Hepatocyte (in vitro differentiated cells): ENCODE measurements around the gene FMN1. TPM values are rescaled to one million over a fixed set of nuclear protein-coding genes. Genes with fewer than 3 reads are reported as not detected.

Experiments
- DNase-seq: peaks from one replicate; pipeline ENCODE4 v3.0.0-alpha.2; 2016; ENCODE audit warnings: low spot score
- H2AFZ ChIP-seq: fragments of 200-600 bp; sonication (generic); 2 replicates; pipeline ENCODE4 v1.6.0; 2016; ENCODE audit warnings: antibody characterized with exemption, mild to moderate bottlenecking
- H3K27ac ChIP-seq: fragments of 200-600 bp; sonication (generic); 2 replicates; pipeline ENCODE4 v1.5.1; 2016; ENCODE audit warnings: mild to moderate bottlenecking
- H3K27me3 ChIP-seq: fragments of 200-600 bp; sonication (generic); 2 replicates; pipeline ENCODE4 v1.6.1; 2016
- H3K36me3 ChIP-seq: fragments of 200-600 bp; sonication (generic); replicated peaks from 2 replicates; pipeline ENCODE4 v1.5.1; 2016; ENCODE audit warnings: low read depth; ENCODE audit not compliant: insufficient read depth
- H3K4me1 ChIP-seq: fragments of 200-600 bp; sonication (generic); 2 replicates; pipeline ENCODE4 v1.5.1; 2016; ENCODE audit warnings: mild to moderate bottlenecking, moderate library complexity; ENCODE audit not compliant: insufficient read depth
- H3K4me2 ChIP-seq: fragments of 200-600 bp; sonication (generic); 2 replicates; pipeline ENCODE4 v1.6.0; 2016
- H3K4me3 ChIP-seq: fragments of 200-600 bp; sonication (generic); 2 replicates; pipeline ENCODE4 v1.5.1; 2016; ENCODE audit warnings: mild to moderate bottlenecking
- H3K79me2 ChIP-seq: fragments of 200-600 bp; sonication (generic); 2 replicates; pipeline ENCODE4 v1.6.0; 2017; ENCODE audit warnings: mild to moderate bottlenecking
- H3K9me2 ChIP-seq: fragments of 200-600 bp; sonication (generic); replicated peaks from 2 replicates; pipeline ENCODE4 v1.6.0; 2017; ENCODE audit warnings: mild to moderate bottlenecking; ENCODE audit not compliant: insufficient read depth
- H3K9me3 ChIP-seq: fragments of 200-600 bp; sonication (generic); 2 replicates; pipeline ENCODE4 v1.5.1; 2016; ENCODE audit warnings: low read depth, mild to moderate bottlenecking
- H4K20me1 ChIP-seq: fragments of 200-600 bp; sonication (generic); 2 replicates; pipeline ENCODE4 v1.6.0; 2016; ENCODE audit warnings: mild to moderate bottlenecking; ENCODE audit not compliant: insufficient read depth, poor library complexity, severe bottlenecking
- EZH2 ChIP-seq: fragments of 200-600 bp; sonication (generic); IDR thresholded peaks from 2 replicates; pipeline ENCODE4 v1.6.1; 2016; ENCODE audit warnings: antibody characterized with exemption, mild to moderate bottlenecking, borderline replicate concordance
- EZH2phosphoT487 ChIP-seq: fragments of 200-600 bp; sonication (generic); IDR thresholded peaks from one replicate; pipeline ENCODE4 v1.6.1; 2018; ENCODE audit warnings: antibody characterized with exemption, mild to moderate bottlenecking, low read depth, moderate library complexity; ENCODE audit not compliant: unreplicated experiment, severe bottlenecking
- WGBS: methylation state at CpG from one replicate; pipeline ENCODE4 v1.1.6; 2016; ENCODE audit warnings: low lambda C conversion rate; ENCODE audit errors: missing lambda C conversion rate; 5-methylcytosine and 5-hydroxymethylcytosine counted together
- polyA plus RNA-seq: library from polyadenylated mRNA; unstranded; fragments of >200 nt; fragmentation: Nextera tagmentation; extraction: Ambion mirVana; gene quantifications from 2 replicates; pipeline ENCODE4 v1.2.1, GENCODE V29; 2016
- total RNA-seq: library from RNA; depleted of rRNA; stranded (reverse); fragments of >200 nt; gene quantifications from 2 replicates; pipeline ENCODE4 v1.2.3, GENCODE V29; 2014
- TF ChIP-seq, protein P1 (sequence below): fragments of 200-600 bp; sonication (generic); IDR thresholded peaks from 2 replicates; pipeline ENCODE4 v1.5.1; 2016; ENCODE audit warnings: antibody characterized with exemption, mild to moderate bottlenecking; ENCODE audit not compliant: poor library complexity

FMN1 gene
- total and polyA plus RNA-seq, 2 experiments from 2014 or later = 0.07 to 0.70 TPM

DNA sequence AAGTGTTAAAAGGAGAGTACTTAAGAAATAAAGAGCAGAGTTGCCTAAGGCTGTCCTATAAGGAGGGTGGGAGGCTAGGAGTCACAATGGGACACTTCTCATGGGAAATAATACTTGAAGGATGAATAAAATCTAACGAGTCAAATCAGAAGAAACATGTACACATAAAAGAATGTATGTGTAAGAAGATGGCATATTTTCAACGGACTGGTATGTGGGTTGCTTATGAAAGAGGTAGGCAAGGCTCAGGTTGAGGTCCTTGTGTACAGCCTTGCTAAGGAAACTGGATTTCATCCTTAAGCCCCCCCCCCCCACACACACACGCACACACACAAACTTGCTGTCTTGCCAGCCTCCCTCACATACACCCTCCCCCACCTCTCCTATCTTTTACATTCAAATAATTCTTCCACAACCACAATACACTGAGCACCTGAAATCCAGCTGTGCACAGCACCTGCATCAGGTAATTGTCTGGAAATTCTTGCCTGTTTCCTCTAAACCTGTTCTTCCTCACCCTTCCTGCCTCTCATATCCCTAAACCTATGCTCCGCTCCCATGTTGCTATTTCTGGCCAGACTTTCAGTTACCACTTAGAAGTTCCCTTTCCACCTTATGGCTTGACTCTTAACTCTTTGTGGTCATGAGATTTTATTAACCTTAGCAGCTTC is 79.2 kb downstream of the FMN1 start:
- H3K36me3 ChIP-seq = no peaks in the 10 kb centered on the region
- H3K9me2 ChIP-seq = no peaks in the 10 kb centered on the region
- no peak for DNase-seq
- no peaks in the 10 kb centered on the region for H3K4me1 ChIP-seq
- no peaks in the 10 kb centered on the region for H3K9me3 ChIP-seq
- TF ChIP-seq, protein P1, sequence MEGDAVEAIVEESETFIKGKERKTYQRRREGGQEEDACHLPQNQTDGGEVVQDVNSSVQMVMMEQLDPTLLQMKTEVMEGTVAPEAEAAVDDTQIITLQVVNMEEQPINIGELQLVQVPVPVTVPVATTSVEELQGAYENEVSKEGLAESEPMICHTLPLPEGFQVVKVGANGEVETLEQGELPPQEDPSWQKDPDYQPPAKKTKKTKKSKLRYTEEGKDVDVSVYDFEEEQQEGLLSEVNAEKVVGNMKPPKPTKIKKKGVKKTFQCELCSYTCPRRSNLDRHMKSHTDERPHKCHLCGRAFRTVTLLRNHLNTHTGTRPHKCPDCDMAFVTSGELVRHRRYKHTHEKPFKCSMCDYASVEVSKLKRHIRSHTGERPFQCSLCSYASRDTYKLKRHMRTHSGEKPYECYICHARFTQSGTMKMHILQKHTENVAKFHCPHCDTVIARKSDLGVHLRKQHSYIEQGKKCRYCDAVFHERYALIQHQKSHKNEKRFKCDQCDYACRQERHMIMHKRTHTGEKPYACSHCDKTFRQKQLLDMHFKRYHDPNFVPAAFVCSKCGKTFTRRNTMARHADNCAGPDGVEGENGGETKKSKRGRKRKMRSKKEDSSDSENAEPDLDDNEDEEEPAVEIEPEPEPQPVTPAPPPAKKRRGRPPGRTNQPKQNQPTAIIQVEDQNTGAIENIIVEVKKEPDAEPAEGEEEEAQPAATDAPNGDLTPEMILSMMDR = no peak
- TF ChIP-seq EZH2 = no peak
- no peak for TF ChIP-seq EZH2phosphoT487
- H3K79me2 ChIP-seq = no peaks in the 10 kb centered on the region
- no peak overlapping the region for H3K4me3 ChIP-seq
- H3K27ac ChIP-seq = no peak overlapping the region
- no peaks in the 10 kb centered on the region for H4K20me1 ChIP-seq
- peaks cover 30% of the 10 kb centered on the region for H3K27me3 ChIP-seq
- H2AFZ ChIP-seq = no peak overlapping the region
- 88% methylated on average over 4 of the region's 4 CpGs for whole genome bisulfite sequencing
- H3K4me2 ChIP-seq = no peak overlapping the region

DNA sequence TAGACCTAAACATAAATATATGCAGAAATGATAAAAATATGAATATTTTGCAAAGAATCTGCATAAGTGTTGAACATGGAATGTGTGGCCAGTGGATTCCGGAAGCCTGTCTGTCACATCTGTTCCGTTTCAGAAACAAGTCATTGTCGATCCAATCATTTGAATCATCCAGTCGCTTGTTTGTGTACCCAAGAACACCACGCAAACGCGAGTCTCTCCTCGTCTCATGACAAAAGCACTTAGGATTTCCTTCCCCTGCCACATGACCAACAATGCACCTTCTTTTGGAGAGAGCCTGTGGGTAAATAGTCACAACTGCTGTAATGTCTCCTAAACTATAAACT is 80.2 kb downstream of the FMN1 start:
- no peaks in the 10 kb centered on the region for H3K4me1 ChIP-seq
- H2AFZ ChIP-seq = no peak overlapping the region
- H3K4me2 ChIP-seq = no peak overlapping the region
- no peak for DNase-seq
- TF ChIP-seq, protein P1 = no peak
- no peak for TF ChIP-seq EZH2phosphoT487
- no peak for TF ChIP-seq EZH2
- no peaks in the 10 kb centered on the region for H3K9me3 ChIP-seq
- WGBS = 88% methylated on average over 8 of the region's 8 CpGs
- H3K4me3 ChIP-seq = no peak overlapping the region
- H3K27ac ChIP-seq = no peak overlapping the region
- no peaks in the 10 kb centered on the region for H3K9me2 ChIP-seq
- H3K79me2 ChIP-seq = no peaks in the 10 kb centered on the region
- H4K20me1 ChIP-seq = no peaks in the 10 kb centered on the region
- H3K27me3 ChIP-seq = peaks cover 20% of the 10 kb centered on the region
- H3K36me3 ChIP-seq = no peaks in the 10 kb centered on the region

DNA sequence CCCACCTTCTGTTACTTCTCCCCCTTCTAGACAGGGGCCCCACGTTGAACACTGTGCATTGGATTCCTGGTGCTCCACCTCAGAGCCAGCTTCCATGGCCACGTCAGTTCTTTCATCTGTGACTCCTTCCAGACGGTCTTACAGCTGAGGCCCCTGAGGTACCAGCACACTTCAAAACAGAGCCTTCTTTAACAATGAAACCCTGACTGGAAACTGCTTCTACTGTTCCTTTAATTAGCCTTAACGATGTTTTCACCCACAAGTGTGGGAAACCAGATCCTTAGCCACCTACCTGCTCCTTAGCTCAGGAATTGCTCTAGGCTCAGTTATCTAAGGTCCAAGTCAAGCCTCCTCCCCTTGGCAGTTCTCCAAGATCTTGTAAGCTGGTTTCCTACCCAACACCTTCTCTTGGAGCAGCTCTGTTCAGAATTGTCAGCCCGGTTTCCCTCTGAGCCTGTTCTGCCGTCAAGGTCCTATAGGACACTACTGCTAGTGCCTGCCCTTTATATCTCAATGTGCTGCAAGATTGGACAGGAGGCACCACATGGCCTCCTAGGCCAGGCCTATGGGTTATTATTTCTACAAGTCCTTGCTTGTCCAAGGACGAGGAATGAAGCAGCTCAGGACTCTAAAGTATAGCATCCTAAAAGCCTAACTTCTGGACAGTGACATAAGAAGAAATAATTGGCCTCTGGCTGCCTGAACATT is 80.7 kb downstream of the FMN1 start:
- no peak for TF ChIP-seq EZH2
- TF ChIP-seq, protein P1 = no peak
- no peak for TF ChIP-seq EZH2phosphoT487
- WGBS = 78% methylated on average over 7 of the region's 7 CpGs
- DNase-seq = no peak
- peaks cover 16% of the 10 kb centered on the region for H3K27me3 ChIP-seq
- H3K36me3 ChIP-seq = no peaks in the 10 kb centered on the region
- H3K4me3 ChIP-seq = no peak overlapping the region
- H3K79me2 ChIP-seq = no peaks in the 10 kb centered on the region
- H3K4me1 ChIP-seq = no peaks in the 10 kb centered on the region
- H3K9me2 ChIP-seq = no peaks in the 10 kb centered on the region
- H4K20me1 ChIP-seq = no peaks in the 10 kb centered on the region
- H3K4me2 ChIP-seq = no peak overlapping the region
- no peak overlapping the region for H2AFZ ChIP-seq
- no peak overlapping the region for H3K27ac ChIP-seq
- H3K9me3 ChIP-seq = no peaks in the 10 kb centered on the region
